ENCODE measurements around the gene CUEDC1.

CUEDC1 gene

GRCh38 chr17:57835333-57835900 is 119.8 kb downstream of the CUEDC1 start:
- no peaks in the 10 kb centered on the region for H3K9me3 Mint-ChIP-seq
- ATAC-seq (no peak), DNase-seq (ENCODE audit: low spot score in 2 of 2) (no peak)
- peaks cover 40% of the 10 kb centered on the region for H3K36me3 Mint-ChIP-seq
- no peak overlapping the region for H3K27ac Mint-ChIP-seq
- H3K4me3 Mint-ChIP-seq: no peak overlapping the region
- H3K4me1 Mint-ChIP-seq: peaks cover 6% of the 10 kb centered on the region

- Mint-ChIP-seq H3K27ac (no peak overlapping the region), H3K4me3 (no peak overlapping the region), H3K9me3 (no peaks in the 10 kb centered on the region), H3K4me1 (peaks cover 6% of the 10 kb centered on the region), H3K36me3 (peaks cover 29% of the 10 kb centered on the region)
- no peak for DNase-seq (ENCODE audit: low spot score in 2 of 2)
- ATAC-seq: peak; percentile 28
Observed at GRCh38 chr17:57834146-57834741, 121.0 kb downstream of the CUEDC1 start.

DNA sequence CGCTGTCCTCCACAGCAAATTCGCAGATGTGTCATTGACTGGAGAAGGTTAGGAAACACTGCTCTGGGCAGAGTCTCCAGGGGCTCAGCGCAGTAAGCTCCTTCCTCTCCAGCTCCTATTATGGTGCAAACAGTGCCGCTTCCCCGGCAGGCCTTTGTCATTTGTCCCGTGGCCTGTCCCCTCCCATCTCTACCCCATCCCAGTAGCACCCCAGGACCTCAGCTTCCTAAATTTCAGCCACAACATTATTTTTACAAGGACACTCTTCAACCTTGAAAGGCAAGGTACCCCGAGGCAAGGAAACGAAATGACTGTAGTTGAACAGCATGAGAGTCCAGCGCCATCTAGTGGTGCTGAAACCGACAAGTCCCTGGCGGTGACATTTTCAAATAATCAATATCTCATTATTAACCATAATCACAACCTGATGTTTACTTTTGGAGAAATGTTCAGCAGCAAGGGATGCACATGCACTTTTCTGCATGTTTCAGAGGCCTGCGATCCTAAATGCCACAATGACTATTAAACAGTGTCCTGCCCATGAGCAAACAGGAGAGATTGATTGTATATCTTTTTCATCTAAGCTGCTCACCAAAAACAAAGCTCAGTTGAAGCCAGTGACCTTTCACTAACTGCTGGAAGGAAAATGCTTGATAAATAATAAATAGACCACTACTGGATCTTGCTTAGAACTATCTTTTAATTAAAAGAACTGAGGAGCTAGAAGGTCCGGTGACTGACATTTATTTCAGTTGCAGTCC is 121.9 kb downstream of the CUEDC1 start:
- H3K4me3 Mint-ChIP-seq: no peak overlapping the region
- H3K27ac Mint-ChIP-seq: no peak overlapping the region
- peaks cover 6% of the 10 kb centered on the region for H3K4me1 Mint-ChIP-seq
- peak; percentile 78 for ATAC-seq
- DNase-seq (ENCODE audit: low spot score in 2 of 2): peak; percentile 45 to 79
- H3K9me3 Mint-ChIP-seq: no peaks in the 10 kb centered on the region
- H3K36me3 Mint-ChIP-seq: peaks cover 20% of the 10 kb centered on the region

DNA sequence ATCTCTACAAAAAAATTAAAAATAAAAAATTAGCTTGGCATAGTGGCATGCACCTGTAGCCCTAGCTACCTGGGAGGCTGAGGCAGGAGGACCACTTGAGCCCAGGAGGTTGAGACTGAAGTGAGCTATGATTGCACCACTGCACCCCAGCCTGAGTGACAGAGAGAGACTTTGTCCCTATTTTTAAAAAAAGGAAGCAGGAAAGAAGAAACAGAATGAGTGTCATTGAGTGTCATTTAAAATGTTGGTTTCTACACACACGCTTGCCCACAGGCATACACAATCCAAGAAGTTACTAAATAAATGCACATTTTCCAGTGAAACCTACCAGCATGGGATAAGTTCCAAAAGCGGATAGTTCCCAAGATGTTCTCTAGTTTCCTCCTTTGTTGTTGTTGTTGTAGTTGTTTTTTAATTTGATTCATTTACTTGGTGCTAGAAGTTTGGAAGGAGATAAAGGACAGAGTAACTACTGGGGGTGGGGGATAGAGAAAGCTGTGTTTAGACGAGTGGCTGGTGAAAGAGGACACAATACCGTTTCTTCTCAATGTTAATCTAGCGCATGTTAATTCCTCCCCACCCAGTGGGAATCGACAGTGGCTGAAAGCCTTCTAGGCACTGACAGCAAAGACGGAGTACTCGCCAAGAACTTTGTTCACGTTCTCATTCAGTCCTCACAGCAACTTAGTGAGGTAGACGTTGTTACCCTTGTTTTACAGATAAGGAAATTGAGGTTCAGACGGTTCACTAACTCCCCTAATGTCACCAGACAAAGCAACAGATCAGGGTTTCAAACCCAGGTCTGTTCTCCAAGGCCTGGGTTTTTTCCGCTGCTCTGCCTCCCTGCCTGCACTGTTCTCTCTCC is 122.7 kb downstream of the CUEDC1 start:
- DNase-seq (ENCODE audit: low spot score in 2 of 2) (no peak), ATAC-seq (no peak)

GRCh38 chr17:57830880-57831279 is 124.3 kb downstream of the CUEDC1 start:
- no peak overlapping the region for H3K4me3 Mint-ChIP-seq
- ATAC-seq: no peak
- H3K4me1 Mint-ChIP-seq: peaks cover 6% of the 10 kb centered on the region
- no peak overlapping the region for H3K27ac Mint-ChIP-seq
- DNase-seq (ENCODE audit: low spot score in 2 of 2): no peak
- H3K9me3 Mint-ChIP-seq: no peaks in the 10 kb centered on the region
- H3K36me3 Mint-ChIP-seq: no peaks in the 10 kb centered on the region

More for the DNA sequence above, 122.7 kb downstream of the CUEDC1 start:
- H3K4me1 Mint-ChIP-seq: peaks cover 6% of the 10 kb centered on the region
- no peaks in the 10 kb centered on the region for H3K9me3 Mint-ChIP-seq
- peaks cover 12% of the 10 kb centered on the region for H3K36me3 Mint-ChIP-seq
- H3K27ac Mint-ChIP-seq: no peak overlapping the region
- no peak overlapping the region for H3K4me3 Mint-ChIP-seq

DNA sequence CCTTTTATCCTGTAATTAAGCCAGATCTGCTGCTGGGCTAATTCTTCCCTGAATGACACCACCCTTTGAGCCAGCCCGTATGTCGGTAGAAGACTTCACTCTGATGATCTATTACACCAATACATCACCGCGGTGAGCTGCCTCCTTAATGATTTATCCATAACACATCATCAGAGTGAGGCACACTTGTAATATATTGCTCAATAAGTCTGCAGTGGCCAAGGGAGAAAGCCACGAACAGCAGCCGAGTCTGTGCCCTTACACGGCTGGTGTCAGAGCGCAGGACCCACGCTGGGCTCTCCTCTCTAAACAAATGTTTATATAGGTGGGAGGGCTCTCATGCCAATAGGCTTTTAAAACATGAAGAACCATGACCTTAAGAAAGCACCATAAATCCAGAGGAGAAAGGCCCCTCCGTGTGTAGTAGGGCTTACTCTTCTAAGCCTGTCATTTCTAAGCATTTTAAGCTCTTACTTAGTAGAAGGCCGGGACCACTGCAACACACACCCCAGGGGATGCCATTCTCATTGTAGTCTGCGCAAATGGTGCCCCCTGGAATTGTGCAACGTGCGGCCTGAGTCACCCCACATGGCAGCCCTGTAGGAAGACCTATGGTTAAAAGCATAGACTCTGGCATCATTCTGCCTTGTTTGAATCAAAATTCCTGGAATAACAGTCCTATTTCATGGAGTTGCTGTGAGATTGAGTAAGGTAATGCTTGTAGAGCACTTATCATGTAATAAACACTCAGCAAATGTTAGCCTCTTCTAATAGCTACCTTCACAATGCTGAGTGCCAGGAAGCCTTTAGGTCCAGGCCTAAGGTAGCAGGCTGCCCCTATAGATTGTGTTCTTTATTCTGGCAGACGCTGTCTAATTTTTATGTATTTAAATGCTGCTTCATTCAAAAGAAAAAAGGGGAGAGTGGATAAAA is 131.5 kb downstream of the CUEDC1 start:
- DNase-seq (ENCODE audit: low spot score in 2 of 2) (no peak), ATAC-seq (no peak)
- no peaks in the 10 kb centered on the region for H3K4me1 Mint-ChIP-seq
- H3K4me3 Mint-ChIP-seq: no peak overlapping the region
- H3K9me3 Mint-ChIP-seq: no peaks in the 10 kb centered on the region
- no peak overlapping the region for H3K27ac Mint-ChIP-seq
- H3K36me3 Mint-ChIP-seq: no peaks in the 10 kb centered on the region

DNA sequence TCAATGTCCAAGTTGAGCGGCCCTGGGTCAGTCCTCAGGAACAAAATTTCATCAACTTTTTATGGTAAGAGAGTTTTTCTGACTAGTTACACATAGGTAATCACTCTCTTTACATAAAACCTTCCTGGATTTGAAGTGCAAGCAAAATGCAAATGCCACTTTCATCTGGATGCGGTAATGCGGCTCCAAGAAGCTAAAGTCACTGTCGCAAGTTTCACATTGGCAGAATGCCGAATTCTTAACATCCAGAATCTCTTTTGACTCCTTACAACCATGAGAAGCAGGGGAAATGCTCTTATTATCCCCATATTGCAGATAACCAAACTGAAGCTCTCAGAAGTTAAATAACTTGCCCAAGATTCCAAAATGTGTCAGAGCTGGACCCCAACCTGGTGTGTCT is 135.3 kb downstream of the CUEDC1 start:
- DNase-seq (ENCODE audit: low spot score in 2 of 2): no peak
- H3K4me3 Mint-ChIP-seq: no peak overlapping the region
- no peak for ATAC-seq
- H3K27ac Mint-ChIP-seq: no peak overlapping the region
- no peaks in the 10 kb centered on the region for H3K4me1 Mint-ChIP-seq
- H3K9me3 Mint-ChIP-seq: no peaks in the 10 kb centered on the region
- H3K36me3 Mint-ChIP-seq: no peaks in the 10 kb centered on the region

GRCh38 chr17:57819285-57819684 is 135.9 kb downstream of the CUEDC1 start:
- no peaks in the 10 kb centered on the region for H3K4me1 Mint-ChIP-seq
- DNase-seq (ENCODE audit: low spot score in 2 of 2) (no peak), ATAC-seq (no peak)
- no peak overlapping the region for H3K27ac Mint-ChIP-seq
- H3K4me3 Mint-ChIP-seq: no peak overlapping the region
- no peaks in the 10 kb centered on the region for H3K9me3 Mint-ChIP-seq
- H3K36me3 Mint-ChIP-seq: no peaks in the 10 kb centered on the region

- H3K4me3 Mint-ChIP-seq: no peak overlapping the region
Observed at GRCh38 chr17:57818066-57818465, 137.1 kb downstream of the CUEDC1 start.

DNA sequence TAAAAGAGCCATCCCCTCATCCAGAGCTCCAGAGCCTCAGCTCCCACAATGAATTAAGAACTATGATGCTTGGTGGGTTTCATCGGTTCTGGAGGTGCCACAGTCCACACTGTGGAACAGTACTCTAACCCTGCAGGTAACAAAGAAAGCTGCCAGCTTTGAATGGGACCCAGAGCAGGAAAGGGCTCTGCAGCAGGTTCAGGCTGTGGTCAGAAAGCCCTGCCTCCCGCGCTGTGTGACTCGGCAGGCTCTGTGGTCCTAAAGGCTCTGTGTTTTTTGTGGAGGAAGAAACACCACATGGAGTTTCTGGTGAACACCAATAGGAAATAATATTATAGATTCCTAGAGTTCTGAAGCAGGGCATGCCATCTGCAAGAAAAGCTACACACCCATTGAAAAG is 137.9 kb downstream of the CUEDC1 start:
- Mint-ChIP-seq H3K27ac (no peak overlapping the region), H3K36me3 (no peaks in the 10 kb centered on the region), H3K9me3 (no peaks in the 10 kb centered on the region), H3K4me1 (no peaks in the 10 kb centered on the region), H3K4me3 (no peak overlapping the region)
- no peak for DNase-seq (ENCODE audit: low spot score in 2 of 2)
- no peak for ATAC-seq

More at GRCh38 chr17:57818066-57818465, 137.1 kb downstream of the CUEDC1 start:
- H3K9me3 Mint-ChIP-seq: no peaks in the 10 kb centered on the region
- H3K36me3 Mint-ChIP-seq: no peaks in the 10 kb centered on the region
- no peaks in the 10 kb centered on the region for H3K4me1 Mint-ChIP-seq
- no peak for ATAC-seq
- H3K27ac Mint-ChIP-seq: no peak overlapping the region
- DNase-seq (ENCODE audit: low spot score in 2 of 2): no peak

DNA sequence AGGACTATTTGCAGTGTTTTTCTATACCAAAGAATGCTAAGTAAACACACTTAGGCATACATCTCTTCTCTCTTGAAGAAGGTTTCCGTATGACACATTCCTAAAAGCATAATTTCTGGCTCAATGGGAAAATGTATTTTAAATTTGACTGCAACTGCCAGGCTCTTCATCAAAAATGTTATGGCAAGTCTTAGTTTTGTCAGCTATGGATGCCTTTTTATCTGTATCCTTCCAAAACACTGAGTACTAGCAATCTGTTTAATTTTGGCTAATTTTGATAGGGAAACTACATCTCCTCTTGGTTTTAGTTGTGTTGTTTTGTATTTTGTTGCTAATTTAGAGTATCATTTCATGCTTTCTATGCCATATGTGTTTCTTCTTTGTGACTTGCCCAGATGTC is 140.8 kb downstream of the CUEDC1 start:
- ATAC-seq (no peak), DNase-seq (ENCODE audit: low spot score in 2 of 2) (no peak)
- no peak overlapping the region for H3K4me3 Mint-ChIP-seq
- H3K36me3 Mint-ChIP-seq: no peaks in the 10 kb centered on the region
- H3K4me1 Mint-ChIP-seq: peaks cover 6% of the 10 kb centered on the region
- no peak overlapping the region for H3K27ac Mint-ChIP-seq
- H3K9me3 Mint-ChIP-seq: no peaks in the 10 kb centered on the region

DNA sequence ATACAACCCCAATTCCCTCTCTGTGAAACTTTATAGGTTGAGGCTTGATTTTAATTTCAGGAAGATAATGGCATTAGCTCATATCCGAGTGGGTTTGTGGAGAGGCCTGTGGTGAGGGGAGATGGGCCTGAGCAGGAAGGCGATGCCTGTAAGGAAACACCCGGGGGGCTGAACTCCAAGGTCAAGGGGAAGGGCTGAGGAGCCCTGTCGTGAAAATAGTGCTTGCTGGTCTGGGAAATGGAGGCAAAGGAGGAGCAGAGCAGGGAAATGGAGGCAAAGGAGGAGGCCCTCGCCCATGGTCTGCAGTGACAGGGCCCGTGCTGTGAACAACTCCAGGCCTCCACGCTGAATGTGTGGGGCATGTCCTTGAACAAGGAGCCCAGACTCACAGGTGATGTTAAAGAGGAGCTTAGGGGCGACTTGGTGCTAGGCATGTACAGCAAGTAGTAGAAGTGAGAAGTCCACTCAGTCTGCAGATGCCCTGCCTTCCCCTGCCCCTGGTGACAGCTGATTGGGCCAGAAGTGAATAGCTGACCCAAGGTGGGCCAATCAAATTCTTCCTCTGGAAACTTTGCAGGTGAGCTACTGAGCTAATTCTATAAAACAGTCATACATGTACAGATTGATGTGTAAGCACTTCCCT is 143.5 kb downstream of the CUEDC1 start:
- Mint-ChIP-seq H3K9me3 (no peaks in the 10 kb centered on the region), H3K4me1 (peaks cover 6% of the 10 kb centered on the region), H3K36me3 (no peaks in the 10 kb centered on the region), H3K27ac (no peak overlapping the region), H3K4me3 (no peak overlapping the region)
- DNase-seq (ENCODE audit: low spot score in 2 of 2) (no peak), ATAC-seq (no peak)
